ENCODE data around the gene RHBDF2.
"Not testable (repeated sequence)": the region's sequence is repeated elsewhere in the genome, so short reads cannot be mapped to it uniquely, and the experiment has no call there.

The RHBDF2 gene

GRCh38 chr17:76524598-76525512, 23.6 kb upstream of the RHBDF2 start:
- no peak for DNase-seq (ENCODE audit: low read depth)

- no peak for DNase-seq (ENCODE audit: low read depth)
These were observed 22.1 kb upstream of the RHBDF2 start for GRCh38 chr17:76523084-76524037.

DNA sequence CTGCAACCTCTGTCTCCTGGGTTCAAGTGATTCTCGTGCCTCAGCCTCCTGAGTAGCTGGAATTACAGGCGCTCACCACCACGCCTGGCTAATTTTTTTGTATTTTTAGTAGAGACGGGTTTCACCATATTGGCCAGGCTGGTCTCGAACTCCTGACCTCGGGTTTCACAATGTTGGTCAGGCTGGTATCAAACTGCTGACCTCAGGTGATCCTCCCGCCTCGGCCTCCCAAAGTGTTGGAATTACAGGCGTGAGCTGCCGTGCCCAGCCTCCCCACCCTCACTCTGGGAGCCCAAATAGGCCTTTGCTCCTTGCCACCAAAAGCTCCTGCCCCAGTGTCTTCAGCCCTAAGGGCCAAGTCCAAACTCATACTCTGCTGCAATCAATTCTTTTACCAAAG, 20.5 kb upstream of the RHBDF2 start:
- not testable (repeated sequence) for DNase-seq (ENCODE audit: low read depth)

DNA sequence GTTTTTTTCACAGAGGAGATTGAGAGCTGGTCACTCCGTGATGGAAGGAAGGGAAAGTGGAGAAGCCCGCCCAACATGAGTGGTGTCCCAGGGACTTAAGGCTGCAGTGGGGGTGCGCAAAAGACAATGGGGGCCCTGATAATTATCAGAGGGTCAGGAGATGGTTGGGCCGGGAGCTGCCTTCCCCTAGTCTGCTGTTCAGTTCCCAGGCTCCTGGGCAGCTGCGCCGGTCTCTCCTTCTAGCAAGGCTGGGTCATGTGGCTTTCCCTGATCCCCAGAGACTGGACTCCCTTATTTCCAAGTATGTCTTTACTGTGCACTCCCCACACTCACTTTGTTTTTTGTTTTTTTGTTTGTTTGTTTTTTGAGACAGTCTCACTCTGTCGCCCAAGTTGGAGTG, 20.0 kb upstream of the RHBDF2 start:
- DNase-seq (ENCODE audit: low read depth), result no peak

GRCh38 chr17:76519048-76519966, 18.1 kb upstream of the RHBDF2 start:
- no peak for DNase-seq (ENCODE audit: low read depth)

- no peak for DNase-seq (ENCODE audit: low read depth)
These were observed 16.4 kb upstream of the RHBDF2 start for GRCh38 chr17:76517638-76518038.

GRCh38 chr17:76515274-76515949, 14.2 kb upstream of the RHBDF2 start:
- DNase-seq (ENCODE audit: low read depth), result peak; percentile 98

DNA sequence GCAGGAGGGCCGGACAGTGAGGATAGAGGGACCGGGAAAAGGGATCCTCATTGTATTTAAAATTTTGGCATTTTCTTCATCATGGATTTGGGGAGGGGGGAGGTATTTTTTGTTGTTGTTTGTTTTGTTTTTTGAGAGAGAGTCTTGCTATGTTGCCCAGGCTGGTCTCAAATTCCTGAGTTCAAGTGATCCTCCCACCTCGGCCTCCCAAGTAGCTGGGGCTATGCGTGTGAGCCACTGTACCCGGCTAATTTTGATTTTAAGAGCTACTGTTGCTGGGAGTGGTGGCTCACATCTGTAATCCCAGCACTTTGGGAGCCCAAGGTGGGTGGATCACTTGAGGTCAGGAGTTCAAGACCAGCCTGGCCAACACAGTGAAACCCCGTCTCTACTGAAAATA, 13.1 kb upstream of the RHBDF2 start:
- DNase-seq (ENCODE audit: low read depth), result not testable (repeated sequence)

- DNase-seq (ENCODE audit: low read depth), result no peak
These were observed 12.1 kb upstream of the RHBDF2 start for GRCh38 chr17:76513306-76513692.

DNA sequence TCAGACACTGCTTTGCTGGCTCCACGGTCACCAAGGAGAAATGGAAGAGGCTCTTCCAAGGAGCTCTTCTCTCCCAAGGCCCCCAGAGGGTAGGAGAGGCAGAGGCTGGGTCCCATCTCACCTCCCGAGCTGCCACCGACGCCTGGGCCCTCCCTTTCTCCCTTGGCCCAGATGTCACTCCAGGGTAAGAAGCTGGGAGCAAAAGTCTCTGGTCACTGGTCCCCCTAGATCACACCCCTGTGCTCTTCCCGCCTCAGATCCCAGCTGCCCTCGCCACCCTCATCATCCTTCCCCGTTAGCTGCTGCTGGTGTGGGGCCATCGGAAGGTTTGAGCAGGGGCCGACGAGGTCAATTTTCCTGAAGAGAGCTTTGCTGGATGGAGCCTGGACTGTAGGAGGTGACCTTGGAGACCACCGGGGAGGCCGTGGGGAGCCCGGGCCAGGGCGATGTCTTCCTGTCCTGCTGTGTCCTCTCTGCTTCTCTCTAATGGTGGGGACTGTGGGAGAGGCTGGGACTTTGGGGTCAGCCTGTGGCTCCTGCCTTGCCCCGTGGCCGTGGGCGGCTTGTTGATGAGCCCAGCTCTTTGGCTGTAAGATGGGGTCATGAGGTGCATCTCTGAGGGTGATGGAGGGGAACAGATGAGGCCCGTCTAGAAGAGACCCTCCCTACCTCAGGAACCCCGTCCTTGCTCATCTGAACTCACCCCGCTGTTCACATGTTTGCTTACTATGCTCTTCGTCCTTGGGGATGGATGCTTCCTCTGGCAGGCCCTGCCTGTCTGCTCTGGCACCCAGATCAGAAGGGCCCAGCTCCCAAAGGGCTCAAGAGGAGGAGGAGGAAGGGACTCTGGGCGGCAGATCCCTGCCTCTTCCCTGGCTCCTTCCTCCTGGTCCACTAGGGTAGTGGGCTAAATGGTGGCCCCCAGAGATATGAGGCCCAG, 11.4 kb upstream of the RHBDF2 start:
- DNase-seq (ENCODE audit: low read depth), result no peak

DNA sequence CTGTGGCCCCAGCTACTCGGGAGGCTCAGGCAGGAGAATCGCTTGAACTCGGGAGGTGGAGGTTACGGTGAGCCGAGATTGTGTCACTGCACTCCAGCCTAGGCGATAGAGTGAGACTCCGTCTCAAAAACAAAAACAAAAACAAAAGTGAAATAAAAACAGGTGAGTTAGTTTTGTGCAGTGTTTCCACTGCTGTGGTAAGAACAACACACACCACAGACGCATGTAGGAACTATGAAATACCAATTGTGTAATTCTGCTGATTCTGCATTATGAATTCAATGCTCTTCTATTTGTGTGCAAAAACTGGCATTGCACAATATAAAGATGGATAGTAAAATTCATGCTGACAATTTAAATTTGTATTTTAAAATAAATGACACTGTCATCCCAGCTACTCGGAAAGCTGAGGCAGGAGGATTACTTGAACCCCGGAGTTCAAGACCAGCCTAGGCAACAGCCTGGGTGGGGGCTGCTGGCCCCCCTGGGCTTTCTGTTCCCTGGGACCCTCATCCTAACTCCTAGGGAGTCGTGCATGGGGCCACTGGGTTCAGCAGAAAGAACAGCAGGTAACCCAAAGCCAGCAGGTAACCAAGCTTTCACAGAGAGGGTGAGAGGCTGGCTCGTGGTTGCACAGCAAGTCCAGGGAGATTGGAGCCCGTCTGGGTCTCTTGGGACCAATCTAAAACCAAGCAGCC, 10.6 kb upstream of the RHBDF2 start:
- DNase-seq (ENCODE audit: low read depth), result no peak

DNA sequence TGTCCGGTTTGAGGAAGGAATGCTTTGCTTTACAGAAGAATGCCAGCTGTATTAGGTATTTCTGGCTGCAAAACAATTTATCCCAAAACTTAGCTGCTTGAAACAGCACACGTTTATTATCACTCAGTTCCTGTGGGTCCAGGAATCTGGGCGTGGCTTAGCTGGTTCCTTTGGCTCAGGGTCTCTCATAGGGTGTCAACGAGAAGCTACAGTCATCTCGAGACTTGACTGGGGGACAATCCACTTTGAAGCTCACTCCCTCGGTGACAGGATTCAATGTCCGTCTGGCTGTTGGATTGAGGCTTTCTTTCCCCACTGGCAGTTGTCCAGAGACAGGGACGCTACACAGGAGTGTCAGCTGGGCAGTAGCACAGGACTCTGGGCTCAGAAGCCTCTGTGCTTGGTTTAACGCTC, 9.6 kb upstream of the RHBDF2 start:
- DNase-seq (ENCODE audit: low read depth), result no peak

DNA sequence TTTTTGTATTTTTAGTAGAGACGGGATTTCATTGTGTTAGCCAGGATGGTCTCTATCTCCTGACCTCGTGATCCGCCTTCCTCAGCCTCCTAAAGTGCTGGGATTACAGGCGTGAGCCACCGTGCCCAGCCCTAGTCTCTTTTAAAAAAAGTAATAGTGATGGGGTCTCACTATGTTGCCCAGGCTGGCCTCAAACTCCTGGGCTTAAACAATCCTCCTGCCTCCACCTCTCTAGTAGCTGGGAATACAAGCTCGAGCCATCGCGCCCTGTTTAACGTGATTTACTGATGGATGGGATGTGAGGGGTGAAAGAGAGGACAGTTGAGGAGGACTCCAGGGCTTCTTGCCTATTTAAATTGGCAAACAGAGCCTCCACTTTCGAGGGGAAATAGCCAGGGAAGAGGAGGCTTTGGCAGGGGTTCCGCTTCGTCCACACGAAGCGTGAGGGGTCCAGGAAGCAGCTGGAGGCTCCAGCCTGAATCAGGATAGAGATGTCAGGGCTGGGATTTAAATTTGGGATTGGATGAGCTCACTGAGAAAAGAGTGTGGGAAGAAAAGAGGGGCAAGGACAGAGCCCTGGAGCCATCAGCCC, 7.3 kb upstream of the RHBDF2 start:
- not testable (repeated sequence) for DNase-seq (ENCODE audit: low read depth)

GRCh38 chr17:76506408-76507345, 5.5 kb upstream of the RHBDF2 start:
- no peak for DNase-seq (ENCODE audit: low read depth)

DNA sequence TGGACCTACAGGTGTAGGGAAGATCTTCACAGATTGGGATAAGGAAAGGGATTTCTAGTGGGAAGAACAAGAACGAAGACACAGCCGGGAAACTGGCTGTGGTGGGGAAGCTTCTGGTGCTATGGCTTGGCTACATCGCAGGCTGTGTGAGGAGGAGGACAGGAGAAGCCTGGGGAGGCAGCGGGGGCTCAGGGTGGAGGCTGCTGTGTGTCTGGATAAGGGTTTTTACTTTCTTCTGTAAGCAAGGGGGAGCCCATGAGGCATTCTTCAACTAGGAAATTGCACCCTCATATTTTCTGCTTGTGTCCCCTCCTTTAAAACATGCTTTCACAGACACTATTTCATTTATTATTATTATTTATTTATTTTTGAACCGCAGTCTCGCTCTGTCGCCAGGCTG, 2.9 kb upstream of the RHBDF2 start:
- no peak for DNase-seq (ENCODE audit: low read depth)

DNA sequence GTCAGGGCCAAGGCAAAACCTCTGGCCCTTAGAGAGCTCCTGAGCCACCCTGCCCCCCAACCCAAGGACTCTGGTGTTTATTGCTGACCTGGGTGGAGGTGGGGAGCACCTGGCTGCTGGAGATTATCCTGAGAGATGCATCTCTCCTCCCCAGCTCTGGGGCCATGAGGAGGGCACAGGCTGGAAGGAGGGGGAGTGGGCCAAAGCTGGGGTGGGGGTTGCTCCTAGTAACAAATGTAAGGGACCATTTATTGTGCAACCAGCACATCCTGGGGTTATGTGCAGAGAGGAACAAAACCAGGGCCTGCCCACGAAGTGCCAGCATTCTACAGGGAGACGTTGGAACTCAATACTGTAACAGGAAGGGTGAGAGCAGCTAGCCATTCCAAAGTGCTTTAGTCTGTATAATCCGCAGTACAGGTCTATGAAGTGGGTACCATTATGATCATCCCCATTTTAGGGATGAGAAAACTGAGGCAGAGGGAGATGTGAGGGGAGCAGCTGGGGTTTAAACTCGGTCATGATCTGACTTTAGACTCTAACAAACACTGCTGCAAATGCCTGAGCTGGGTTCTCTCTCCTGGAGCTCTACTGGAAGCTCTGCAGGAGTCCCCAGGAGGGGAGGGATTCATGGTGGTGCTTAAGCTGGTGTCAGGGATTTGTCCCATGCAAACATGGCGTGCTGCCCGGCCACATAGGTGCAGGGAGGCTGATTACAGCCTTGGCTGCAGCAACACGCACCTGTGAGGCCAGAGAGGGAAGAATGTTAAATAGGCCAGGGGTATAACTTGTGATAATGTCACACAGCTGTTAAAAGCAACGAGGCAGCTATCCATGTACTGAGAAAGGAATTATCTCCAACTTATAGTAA, 1.4 kb upstream of the RHBDF2 start:
- DNase-seq (ENCODE audit: low read depth), result no peak

GRCh38 chr17:76501827-76502307, 644 bp upstream of the RHBDF2 start:
- no peak for DNase-seq (ENCODE audit: low read depth)

Data from GM04504 (cell line).